HG02642 (cell line): Measurements from ENCODE around the gene SBK3.
"Not testable (repeated sequence)": the region's sequence is repeated elsewhere in the genome, so short reads cannot be mapped to it uniquely, and the experiment has no call there.

Source experiments
- ATAC-seq: cut with Tn5 transposase; IDR thresholded peaks from one replicate; pipeline ENCODE4 v1.9.1; 2021; ENCODE audit warnings: mild to moderate bottlenecking; ENCODE audit not compliant: unreplicated experiment, poor library complexity

Gene SBK3

DNA sequence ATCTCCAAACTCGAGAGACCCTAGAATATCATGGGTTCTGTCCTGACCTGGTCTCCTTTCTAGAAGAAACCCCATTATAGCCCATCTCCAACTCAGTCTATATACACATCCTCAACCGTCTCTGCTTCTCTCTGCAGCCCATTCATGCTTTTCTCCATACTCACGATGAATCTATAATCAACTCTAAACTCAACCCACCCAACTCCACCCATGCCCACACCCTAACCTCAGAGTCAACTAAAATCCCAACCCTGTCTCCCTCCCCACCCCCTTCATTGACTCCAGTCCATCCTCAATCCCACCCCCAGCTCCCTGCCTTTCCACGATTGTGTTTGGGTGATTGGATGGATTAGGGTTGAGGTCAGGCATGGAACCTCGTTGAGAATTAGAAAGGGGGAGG, 1.8 kb downstream of the SBK3 start:
- no peak for ATAC-seq

DNA sequence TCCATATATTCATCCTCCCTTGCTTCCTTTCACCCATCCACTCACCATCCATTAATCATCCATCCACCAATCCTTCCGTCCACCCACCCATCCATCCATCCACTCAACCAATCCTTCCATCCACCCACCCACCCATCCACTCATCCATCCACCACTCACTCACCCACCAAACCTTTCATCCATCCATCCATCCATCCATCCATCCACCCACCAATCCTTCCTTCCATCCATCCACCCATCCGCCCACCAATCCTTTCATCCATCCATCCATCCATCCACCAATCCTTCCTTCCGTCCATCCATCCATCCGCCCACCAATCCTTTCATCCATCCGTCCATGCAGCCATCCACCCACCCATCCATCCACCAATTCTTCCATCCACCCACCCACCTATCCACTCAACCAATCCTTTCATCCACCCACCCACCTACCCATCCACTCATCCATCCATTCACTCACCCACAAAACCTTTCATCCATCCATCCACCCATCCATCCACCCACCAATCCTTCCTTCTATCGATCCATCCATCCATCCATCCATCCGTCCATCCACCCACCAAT, 3.0 kb downstream of the SBK3 start:
- no peak for ATAC-seq

DNA sequence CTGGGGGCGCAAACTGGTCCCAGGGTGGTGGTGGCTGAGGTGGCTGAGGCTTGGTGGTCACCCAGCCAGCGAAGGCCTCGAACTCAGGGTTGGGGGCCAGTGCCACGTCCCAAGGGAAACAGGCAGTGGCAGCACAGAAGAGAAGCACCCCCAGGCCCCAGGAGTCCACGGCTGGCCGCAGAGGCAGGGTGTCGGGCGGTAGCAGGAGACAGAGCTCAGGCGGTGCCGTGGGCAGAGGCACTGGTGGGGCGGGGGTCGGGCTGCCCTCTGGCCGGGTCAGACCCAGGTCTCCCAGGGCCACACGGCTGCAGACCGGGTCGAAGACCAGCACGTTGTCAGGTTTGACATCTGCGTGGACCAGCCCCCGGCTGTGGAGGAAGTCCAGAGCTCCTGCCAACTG, 4.3 kb downstream of the SBK3 start:
- ATAC-seq, result no peak

DNA sequence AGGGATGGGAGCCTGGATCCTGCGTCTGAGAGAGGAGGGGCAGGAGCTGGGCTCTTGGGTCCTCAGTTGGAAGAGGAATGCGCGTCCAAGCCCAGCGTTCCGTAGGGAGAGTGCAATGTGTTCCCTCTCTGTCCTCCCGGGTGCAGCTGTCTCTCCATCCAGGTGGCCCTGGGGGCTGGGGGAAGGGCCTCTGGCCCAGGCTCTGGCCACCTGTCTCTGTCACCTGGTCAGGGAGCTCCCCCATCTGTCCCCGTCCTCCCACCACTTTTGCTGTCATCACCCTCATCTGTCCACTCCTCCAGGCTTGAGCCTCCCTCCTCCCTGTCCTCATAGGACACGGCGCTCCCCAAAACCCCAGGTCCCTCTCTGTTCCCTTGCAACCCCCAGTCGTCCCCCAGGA, 4.7 kb downstream of the SBK3 start:
- no peak for ATAC-seq

DNA sequence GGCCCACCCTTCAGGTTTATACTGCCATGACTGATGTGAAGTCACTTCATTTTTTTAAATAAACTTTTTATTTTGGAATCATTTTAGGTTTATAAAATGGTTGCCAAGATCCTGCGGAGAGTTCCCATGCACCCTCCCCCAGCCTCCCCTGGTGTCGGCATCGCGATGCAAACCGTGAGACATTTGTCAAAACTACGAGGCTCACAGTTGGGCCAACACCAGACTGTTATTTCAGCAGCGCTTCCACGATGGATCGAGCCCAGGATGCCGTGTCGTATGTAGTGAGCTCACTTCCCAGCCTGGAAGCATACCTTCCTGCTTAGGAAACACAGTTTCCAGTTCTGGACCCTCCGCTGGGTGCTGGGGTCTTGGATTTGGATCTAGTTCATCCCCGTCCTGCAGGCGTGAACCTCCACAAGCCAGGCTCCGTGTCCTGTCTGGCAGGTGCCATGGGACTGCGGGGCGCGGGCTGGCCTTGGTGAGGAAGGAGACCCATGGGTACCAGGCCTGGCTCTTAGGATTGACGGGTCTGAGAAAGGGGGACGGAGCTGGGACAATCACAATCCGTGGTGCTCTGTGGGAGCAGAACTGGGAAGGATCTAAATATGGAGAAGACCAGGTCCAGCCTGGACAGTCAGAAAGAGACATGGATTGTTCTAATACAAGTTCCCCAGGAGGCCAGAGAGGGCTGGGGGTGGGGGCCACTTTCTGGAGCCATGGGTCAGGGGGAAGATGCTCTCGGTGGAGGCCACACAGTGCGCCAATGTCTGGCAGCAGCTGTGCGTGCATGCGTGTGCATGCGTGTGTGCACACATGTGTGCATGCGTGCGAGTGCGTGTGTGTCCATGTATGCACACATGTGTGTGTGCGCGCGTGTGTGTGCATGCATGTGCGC, 6.0 kb downstream of the SBK3 start:
- ATAC-seq, result no peak

DNA sequence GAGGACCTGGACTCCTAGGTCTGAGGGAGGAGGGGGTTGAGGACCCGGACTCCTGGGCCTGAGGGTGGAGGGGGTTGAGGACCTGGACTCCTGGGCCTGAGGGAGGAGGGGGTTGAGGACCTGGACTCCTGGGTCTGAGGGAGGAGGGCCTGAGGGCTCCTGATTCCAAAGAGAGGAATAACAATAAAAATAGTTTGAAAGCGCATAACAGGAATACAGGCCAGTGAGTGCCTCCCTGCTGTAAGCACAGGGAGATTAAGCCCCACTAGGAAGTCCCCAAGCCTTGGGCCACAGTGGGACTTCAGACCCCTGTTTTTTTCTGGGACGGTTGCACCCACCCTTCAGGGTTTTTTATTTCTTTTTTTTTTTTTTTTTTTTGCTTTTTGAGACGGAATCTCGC, 7.2 kb downstream of the SBK3 start:
- ATAC-seq, result no peak

DNA sequence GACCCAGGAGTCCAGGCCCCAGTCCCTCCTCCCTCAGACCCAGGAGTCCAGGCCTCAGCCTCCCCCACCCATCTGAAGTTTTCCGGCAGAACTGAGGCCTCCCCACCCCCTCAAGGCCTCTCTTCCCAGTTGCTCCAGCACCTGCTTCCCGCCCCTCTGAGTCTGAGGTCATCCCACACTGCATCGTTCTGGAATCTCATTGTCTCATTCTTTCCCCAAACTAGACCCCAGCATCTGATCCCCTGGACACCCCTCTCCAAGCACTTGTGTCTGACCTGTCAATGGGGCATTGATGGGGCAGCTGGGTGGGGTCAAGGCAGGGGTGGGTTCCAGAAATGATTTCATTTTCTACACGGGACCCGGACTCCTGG, 7.6 kb downstream of the SBK3 start:
- ATAC-seq, result no peak

DNA sequence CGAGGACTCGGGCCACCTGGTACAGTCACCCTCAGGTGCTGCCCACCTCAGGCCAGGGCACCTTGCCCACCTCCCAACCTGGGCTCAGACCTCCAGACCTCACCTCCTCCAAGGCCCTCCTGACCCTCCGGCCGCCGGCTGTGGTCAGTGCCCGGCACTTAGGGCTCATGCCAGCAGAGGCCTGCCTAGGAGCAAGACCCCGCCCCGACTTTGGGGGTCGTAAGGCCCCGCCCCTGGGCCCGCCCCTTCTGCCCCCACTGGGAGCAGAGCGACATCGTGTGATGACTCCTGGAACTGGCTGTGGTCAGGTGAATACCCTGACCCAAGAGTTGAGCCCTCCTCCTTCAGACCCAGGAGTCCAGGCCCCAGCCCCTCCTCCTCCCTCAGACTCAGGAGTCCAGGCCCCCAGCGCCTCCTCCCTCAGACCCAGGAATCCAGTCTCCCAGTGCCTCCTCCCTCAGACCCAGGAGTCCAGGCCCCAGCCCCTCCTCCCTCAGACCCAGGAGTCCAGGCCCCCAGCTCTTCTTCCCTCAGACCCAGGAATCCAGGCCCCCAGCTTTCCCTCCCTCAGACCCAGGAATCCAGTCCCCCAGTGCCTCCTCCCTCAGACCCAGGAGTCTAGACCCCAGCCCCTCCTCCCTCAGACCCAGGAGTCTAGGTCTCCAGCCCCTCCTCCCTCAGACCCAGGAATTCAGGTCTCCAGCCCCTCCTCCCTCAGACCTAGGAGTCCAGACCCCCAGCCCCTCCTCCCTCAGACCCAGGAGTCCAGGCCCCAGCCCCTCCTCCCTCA, 8.2 kb downstream of the SBK3 start, which contains the start of gene SBK2:
Gene SBK2 (minus strand): TSS at position 183 of the 790 bp plus-strand sequence. CDS start 839 bp downstream, outside the sequence.
- no peak for ATAC-seq

DNA sequence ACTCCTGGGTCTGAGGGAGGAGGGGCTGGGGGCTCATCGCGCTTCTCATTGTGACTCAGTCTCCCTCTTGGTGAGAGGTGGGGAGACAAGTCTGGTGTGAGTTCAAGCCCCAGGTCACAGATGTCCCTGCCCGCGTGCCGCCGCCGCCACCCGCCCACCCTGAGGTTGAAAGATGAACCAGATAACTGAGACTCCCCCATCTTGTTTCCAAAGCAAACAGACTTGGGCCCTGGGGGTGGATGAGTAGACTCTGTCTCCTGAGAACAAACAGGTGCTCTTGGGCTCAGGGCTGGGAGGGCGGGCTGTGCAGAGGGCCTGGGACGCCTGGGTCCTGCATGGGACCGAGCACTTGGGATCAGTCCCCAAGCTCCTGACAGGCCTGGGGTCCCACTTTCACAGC, 9.0 kb downstream of the SBK3 start:
- ATAC-seq, result no peak

DNA sequence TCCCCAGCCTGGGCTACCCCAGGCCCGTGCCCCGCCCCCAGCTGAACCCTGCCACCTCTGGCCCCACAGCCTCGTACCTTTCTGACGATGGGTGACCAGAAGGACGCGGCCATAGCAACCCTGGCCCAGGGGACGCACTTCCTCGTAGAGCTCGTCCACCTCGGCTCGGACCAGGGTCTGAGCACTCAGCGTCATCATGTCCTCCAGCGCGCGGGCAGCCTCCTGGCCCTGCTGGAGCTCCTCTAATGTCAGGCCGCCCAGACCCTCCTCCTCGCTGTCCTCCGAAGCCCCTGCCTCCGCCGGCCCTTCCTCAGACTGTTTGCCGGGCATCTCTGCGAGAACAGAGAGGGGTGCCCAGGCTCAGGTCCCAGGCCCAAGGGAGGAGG, 9.4 kb downstream of the SBK3 start:
- no peak for ATAC-seq

DNA sequence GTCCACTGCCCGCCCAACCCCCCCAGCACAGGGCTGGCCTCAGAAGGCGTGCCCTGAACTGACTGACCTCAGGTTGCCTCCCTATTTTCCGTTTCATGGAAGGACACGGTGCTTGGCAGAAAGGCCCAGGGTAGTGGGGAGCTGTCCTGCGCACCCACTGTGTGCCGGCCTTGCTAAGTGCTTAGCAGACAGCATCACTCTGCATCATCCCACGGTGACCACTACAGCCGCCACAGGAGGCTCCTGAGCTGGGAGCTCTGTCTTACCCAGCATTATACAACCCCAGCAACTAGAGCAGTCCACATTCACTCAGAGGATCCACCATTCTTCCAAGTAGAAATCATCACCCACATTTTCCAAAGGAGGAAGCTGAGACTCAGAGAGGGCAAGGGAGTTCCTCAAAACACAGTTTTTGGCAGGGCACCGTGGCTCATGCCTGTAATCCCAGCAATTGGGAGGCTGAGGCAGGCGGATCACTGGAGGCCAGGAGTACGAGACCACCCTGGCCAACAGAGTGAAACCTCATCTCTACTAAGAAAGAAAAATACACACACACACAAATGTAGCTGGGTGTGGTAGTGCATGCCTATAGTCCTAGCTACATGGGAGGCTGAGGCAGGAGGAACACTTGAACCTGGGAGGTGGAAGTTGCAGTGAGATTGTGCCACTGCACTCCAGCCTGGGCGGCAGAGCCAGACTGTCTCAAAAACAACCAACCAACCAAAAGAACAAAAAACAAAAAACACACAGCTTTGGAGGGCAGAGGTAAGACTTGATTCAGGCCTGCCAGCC, 10.0 kb downstream of the SBK3 start:
- ATAC-seq, result no peak

DNA sequence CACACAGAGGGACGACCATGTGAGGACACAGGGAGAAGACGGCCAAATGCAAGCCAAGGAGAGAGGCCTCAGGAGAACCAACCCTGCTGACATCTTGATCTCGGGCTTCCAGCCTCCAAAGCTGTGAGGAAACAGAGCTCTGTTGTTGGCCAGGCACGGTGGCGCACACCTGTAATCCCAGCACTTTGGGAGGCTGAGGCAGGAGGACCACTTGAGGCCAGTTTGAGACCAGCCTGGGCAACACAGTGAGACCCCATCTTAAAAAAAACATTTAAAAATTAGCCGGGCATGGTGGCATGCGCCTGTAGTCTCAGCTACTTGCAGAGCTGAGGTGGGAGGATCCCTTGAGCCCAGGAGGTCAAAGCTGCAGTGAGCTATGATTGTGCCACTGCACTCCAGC, 11.1 kb downstream of the SBK3 start:
- not testable (repeated sequence) for ATAC-seq

DNA sequence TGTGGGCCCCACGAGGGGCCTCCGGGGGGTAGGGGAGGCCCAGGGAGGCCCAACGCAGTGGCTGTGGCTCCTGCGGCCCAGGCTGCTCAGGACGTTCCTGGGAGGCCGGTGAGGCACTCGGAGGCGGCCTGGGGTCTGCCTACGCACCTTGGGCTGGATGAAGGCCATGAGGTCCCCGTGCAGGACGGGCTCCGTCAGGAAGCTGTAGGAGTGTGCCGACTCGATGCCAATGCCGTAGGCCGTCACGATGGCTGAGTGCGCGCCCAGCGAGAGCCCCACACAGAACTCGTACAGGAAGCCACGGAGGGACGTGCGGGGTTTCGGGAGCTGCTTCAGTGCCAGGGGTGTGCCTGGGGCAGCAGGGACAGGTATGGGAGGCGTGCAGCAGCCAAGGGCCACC, 14.3 kb downstream of the SBK3 start:
- no peak for ATAC-seq

DNA sequence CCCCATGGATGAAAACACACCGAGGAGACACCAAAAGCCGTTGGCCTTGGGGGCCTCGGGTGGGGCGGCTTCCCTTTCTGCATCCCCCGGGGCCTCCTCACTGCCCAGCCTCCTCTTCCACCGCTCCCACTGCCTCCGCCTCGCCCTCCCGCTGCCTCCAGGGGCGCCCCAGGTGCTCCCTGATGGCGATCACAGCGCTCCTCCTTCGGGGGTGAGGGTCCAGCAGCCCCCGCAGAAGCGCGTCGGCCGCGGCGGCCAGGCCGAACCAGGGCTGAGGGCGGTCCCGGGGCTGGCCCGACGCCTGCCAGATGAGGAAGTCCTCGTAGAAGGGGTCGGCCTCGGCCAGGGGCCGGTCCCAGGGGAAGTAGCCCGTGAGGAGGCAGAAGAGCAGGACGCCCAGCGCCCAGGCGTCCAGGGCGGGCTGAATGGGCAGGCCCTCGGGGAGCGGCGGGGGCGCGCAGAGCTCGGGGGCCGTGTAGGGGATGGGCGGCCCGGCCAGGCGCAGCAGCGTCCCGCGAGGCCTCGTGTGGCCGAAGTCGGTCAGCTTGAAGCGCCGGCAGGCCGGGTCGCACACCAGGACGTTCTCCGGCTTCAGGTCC, 15.6 kb downstream of the SBK3 start:
- ATAC-seq, result no peak

DNA sequence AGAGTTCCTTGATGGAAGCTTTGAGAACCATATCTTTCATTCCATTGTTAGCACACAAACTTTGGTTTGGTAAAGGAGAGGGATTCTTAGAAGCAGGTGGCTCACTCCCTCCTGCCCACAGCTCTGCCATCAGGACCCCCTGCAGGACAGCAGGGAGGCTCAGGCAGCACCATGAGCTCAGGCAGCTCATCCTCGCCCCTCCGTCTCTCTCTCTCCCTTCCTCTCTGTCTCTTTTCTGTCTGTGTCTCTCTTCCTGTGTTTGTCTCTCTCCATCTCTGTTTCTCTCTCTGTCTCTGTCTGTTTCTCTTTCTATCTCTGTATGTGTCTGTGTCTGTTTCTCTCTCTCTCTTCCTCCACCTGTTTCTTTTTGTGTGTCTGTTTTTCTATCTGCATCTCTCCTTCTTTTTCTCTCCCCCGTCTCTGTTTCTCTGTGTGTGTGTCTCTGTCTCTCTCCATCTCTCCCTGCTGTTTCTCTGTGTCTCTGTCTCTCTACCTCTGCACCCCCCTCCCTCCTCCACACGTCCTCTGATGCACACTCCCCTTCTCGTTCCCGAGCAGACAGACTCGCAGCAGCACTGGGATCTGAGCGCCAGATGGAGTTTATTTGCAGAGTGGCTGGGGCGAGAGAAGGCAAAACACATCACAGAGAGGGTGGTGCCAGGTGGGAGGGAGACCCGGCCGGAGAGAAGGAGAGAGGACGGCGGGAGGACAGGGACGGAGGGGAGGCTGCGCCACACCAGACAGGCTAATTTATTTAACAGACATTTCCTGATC, 17.1 kb downstream of the SBK3 start:
- no peak for ATAC-seq

DNA sequence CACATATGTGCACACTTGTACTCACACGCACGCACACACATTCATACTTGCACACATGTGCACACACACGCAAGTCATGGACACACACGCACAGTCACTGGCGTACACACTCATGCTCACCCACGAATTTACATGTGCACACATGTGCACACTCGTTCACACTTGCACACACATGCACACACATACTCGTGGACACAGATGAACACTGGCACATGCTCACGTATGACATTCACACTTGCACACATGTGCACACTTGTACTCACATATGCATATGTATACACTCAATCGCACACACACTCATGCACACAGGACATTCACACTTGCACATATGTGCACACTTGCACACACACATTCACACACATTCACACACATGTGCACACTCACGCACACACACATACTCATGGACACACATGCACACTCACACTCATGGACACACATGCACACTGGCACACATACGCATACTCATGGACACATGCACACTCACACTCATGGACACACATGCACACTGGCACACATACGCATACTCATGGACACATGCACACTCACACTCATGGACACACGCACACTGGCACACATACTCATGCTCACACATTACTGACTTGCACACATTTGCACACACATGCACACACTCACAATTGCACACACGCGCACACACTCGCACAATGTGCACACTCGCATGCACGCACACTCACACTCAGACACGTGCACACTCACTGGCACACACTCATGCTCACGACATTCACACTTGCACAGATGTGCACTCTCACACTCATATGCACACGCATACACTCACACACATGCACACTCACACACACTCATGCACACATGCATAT, 17.9 kb downstream of the SBK3 start:
- ATAC-seq, result no peak

DNA sequence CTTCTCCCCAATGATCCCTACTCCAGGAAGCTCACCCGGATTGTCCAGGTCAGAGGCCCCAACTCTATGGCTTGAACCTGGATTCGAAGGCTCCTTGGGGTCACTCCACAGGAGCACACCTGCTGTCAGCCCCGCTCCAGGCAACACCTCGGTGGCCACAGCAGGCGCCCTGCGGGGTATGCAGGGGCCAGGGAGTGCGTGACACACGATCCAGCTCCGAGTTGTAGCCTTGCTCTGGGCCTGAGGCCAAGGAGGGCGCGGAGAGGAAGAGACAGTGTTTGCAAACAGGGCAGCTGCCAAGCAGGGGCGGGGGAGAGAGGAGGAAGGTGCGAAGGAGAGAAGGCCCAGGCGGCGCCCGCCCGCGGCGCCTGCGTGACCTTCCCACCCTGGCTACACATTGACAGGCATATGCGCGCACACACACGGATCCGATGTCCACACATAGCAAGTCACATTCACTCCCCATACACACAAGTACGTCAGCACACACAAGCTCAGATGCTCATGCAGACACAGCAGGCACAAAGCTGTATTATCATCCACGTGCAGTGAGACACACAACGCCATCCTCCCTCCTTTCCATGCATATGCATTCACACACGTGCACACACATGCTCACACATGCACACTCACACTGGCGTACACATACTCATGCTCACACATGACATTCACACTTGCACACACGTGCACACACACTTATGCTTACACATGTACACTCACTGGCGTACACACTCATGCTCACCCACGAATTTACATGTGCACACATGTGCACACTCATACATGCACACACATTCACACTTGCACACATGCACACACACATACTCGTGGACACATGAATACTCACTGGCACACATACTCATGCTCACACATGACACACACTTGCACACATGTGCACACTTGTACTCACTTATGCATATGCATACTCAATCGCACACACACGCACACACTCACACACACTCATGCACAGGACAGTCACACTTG, 18.8 kb downstream of the SBK3 start:
- no peak for ATAC-seq
